K562 (cell line): ENCODE results near the gene KCNK1. TPM values are rescaled to one million over a fixed set of nuclear protein-coding genes. Genes with fewer than 3 reads are reported as not detected.

Experiments used
- CGGBP1 ChIP-seq: fragments of 250-450 bp; sonication (Bioruptor Pico); IDR thresholded peaks from 2 replicates; pipeline ENCODE4 v1.9.0; 2021; ENCODE audit warnings: mild to moderate bottlenecking
- RB1 ChIP-seq: fragments of 450-650 bp; IDR thresholded peaks from 2 replicates; pipeline ENCODE4 v1.6.1; 2017; ENCODE audit warnings: low read depth, mild to moderate bottlenecking
- RREB1 ChIP-seq: fragments of 250-450 bp; sonication (Bioruptor Pico); IDR thresholded peaks from 2 replicates; pipeline ENCODE4 v1.4.0; 2020
- ZNF253 ChIP-seq: fragments of 250-450 bp; sonication (Bioruptor Pico); conservative IDR thresholded peaks from 2 replicates; pipeline ENCODE4 v1.6.1; 2021; ENCODE audit warnings: mild to moderate bottlenecking
- polyA plus RNA-seq, 8 experiments: library from polyadenylated mRNA; depleted of rRNA in 4 of 8; stranded (reverse) in 5 of 8; unstranded in 3 of 8; fragments of >200 nt; fragmentation: Nextera tagmentation in 2 of 8; fragmentation: Illumina TruSeq in 1 of 8; extraction: Ambion mirVana in 2 of 8; extraction: Trizol in 1 of 8; gene quantifications; 2 replicates each; pipeline versions ENCODE4 v1.2.1 to v1.2.3, GENCODE V29; 2011 to 2014; ENCODE audit warnings: inconsistent platforms in 1 of 8, missing spikeins in 1 of 8
- total RNA-seq, 7 experiments: library from RNA; depleted of rRNA in 6 of 7; stranded (reverse); fragments of >200 nt in 6 of 7; fragmentation: Illumina TruSeq in 2 of 7; extraction: Trizol in 2 of 7; gene quantifications; 2 replicates each; pipeline versions ENCODE4 v1.2.1 to v1.2.3, GENCODE V29; 2011 to 2021; ENCODE audit warnings: low replicate concordance in 1 of 7

KCNK1 gene
- total and polyA plus RNA-seq, 9 of the 15 experiments (the other 6 are each of a cell fraction or from before 2014, with no cell fraction given), result 3.1 to 22.7 (median 6.0) TPM

GRCh38 chr1:233707153-233707879 is 93.4 kb downstream of the KCNK1 start (continued):
- TF ChIP-seq RREB1 (CRISPR knock-in tag), result no peak
- no peak for TF ChIP-seq CGGBP1
- no peak for TF ChIP-seq RB1
- no peak for TF ChIP-seq ZNF253 (CRISPR knock-in tag)
